B cell (primary cell): Measurements from ENCODE around the gene BIRC2.

Experiments
- CTCF ChIP-seq: fragments of 200-600 bp; IDR thresholded peaks from one replicate; pipeline ENCODE4 v1.8.0; 2022; ENCODE audit warnings: antibody characterized with exemption, mild to moderate bottlenecking
- EZH2 ChIP-seq: IDR thresholded peaks from 2 replicates; pipeline ENCODE4 v1.6.1; 2012; ENCODE audit warnings: borderline replicate concordance, low read depth, mild to moderate bottlenecking, moderate library complexity, low read length; ENCODE audit not compliant: insufficient read depth, poor library complexity, severe bottlenecking

- TF ChIP-seq CTCF (no peak), EZH2 (no peak)
Observed at GRCh38 chr11:102420547-102420946, 73.5 kb downstream of the BIRC2 start.
